Measurements from ENCODE around the gene SH3GL1. TPM values are rescaled to one million over a fixed set of nuclear protein-coding genes. Genes with fewer than 3 reads are reported as not detected.

Gene SH3GL1
- polyA plus RNA-seq, 1 of the 3 experiments (the other 2 are of a cell fraction), result 82.8 TPM

- CTCF ChIA-PET, result interaction anchor here (1.0 to 9.7 kb wide), 5 partner anchors 10 to 88 kb away, joined by 3 to 130 read pairs (median 41); partner anchors contain the start of genes MPND and SH3GL1
- no peak overlapping the region for H2AFZ ChIP-seq (ENCODE audit: low read depth)
- H3K4me2 ChIP-seq, result no peak overlapping the region
Measured at GRCh38 chr19:4354897-4355296, 45.5 kb downstream of the SH3GL1 start.

More at GRCh38 chr19:4354897-4355296, 45.5 kb downstream of the SH3GL1 start:
- H3K9me2 ChIP-seq, result no peaks in the 10 kb centered on the region
- no peak overlapping the region for H3K4me3 ChIP-seq (ENCODE audit: low read depth in 2 of 2, low read length in 1 of 2)
- H3K36me3 ChIP-seq (replicated peaks in 1 of 2; ENCODE audit: control insufficient read depth in 1 of 2, insufficient read depth in 2 of 2, low read length in 1 of 2), result peaks cover 3 to 18% of the 10 kb centered on the region in 2 experiments
- no peaks in the 10 kb centered on the region for H3K4me1 ChIP-seq (ENCODE audit: control insufficient read depth in 1 of 2, insufficient read depth in 2 of 2, low read depth in 1 of 2, low read length in 1 of 2)
- TF ChIP-seq USF2 (IDR thresholded peaks at IDR 0.05; ENCODE audit: borderline replicate concordance, low read depth, low read length) (no peak), NFIC (IDR thresholded peaks at IDR 0.05; ENCODE audit: borderline replicate concordance) (no peak), TAF1 (IDR thresholded peaks at IDR 0.05; ENCODE audit: borderline replicate concordance, low read depth, low read length) (no peak), RXRA (IDR thresholded peaks at IDR 0.05; ENCODE audit: borderline replicate concordance, low read depth) (no peak), REST (IDR thresholded peaks at IDR 0.05; ENCODE audit: low read depth, low read length) (no peak), RAD21 (IDR thresholded peaks at IDR 0.05; ENCODE audit: low read length) (no peak), FOXM1 (IDR thresholded peaks at IDR 0.05; ENCODE audit: low read depth) (no peak), MEF2A (IDR thresholded peaks at IDR 0.05; ENCODE audit: borderline replicate concordance, low read depth) (no peak), IRF3 (IDR thresholded peaks at IDR 0.05; ENCODE audit: low read depth, low read length) (no peak), EZH2phosphoT487 (IDR thresholded peaks at IDR 0.05; ENCODE audit: borderline replicate concordance, low read depth) (no peak), RFX5 (IDR thresholded peaks at IDR 0.05; ENCODE audit: low read length) (no peak), TEAD4 (IDR thresholded peaks at IDR 0.05; ENCODE audit: borderline replicate concordance, insufficient read depth) (no peak), ELF1 (IDR thresholded peaks at IDR 0.05) (no peak), GABPA (IDR thresholded peaks at IDR 0.05; ENCODE audit: low read depth) (no peak), SMC3 (IDR thresholded peaks at IDR 0.05; ENCODE audit: low read depth, low read length) (no peak), EP300 (IDR thresholded peaks at IDR 0.05; ENCODE audit: borderline replicate concordance in 1 of 2, low read depth in 1 of 2, low read length in 1 of 2) (no peak)
- TF ChIP-seq, protein P1, sequence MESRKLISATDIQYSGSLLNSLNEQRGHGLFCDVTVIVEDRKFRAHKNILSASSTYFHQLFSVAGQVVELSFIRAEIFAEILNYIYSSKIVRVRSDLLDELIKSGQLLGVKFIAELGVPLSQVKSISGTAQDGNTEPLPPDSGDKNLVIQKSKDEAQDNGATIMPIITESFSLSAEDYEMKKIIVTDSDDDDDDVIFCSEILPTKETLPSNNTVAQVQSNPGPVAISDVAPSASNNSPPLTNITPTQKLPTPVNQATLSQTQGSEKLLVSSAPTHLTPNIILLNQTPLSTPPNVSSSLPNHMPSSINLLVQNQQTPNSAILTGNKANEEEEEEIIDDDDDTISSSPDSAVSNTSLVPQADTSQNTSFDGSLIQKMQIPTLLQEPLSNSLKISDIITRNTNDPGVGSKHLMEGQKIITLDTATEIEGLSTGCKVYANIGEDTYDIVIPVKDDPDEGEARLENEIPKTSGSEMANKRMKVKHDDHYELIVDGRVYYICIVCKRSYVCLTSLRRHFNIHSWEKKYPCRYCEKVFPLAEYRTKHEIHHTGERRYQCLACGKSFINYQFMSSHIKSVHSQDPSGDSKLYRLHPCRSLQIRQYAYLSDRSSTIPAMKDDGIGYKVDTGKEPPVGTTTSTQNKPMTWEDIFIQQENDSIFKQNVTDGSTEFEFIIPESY (IDR thresholded peaks at IDR 0.05; ENCODE audit: borderline replicate concordance, low read depth), result no peak
- TF ChIP-seq, protein P2, sequence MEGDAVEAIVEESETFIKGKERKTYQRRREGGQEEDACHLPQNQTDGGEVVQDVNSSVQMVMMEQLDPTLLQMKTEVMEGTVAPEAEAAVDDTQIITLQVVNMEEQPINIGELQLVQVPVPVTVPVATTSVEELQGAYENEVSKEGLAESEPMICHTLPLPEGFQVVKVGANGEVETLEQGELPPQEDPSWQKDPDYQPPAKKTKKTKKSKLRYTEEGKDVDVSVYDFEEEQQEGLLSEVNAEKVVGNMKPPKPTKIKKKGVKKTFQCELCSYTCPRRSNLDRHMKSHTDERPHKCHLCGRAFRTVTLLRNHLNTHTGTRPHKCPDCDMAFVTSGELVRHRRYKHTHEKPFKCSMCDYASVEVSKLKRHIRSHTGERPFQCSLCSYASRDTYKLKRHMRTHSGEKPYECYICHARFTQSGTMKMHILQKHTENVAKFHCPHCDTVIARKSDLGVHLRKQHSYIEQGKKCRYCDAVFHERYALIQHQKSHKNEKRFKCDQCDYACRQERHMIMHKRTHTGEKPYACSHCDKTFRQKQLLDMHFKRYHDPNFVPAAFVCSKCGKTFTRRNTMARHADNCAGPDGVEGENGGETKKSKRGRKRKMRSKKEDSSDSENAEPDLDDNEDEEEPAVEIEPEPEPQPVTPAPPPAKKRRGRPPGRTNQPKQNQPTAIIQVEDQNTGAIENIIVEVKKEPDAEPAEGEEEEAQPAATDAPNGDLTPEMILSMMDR (IDR thresholded peaks at IDR 0.05), result no peak
- no peaks in the 10 kb centered on the region for H3K79me2 ChIP-seq (ENCODE audit: insufficient read depth)
- DNase-seq, result no peak
- H3K27me3 ChIP-seq (ENCODE audit: insufficient read depth), result no peaks in the 10 kb centered on the region
- POLR2A ChIA-PET, result no interaction called here
- no peaks in the 10 kb centered on the region for H4K20me1 ChIP-seq (ENCODE audit: insufficient read depth)
- peaks cover 14% of the 10 kb centered on the region for H3F3A ChIP-seq (replicated peaks; ENCODE audit: insufficient read depth)
- no peaks in the 10 kb centered on the region for H3K9me3 ChIP-seq
- H3K9ac ChIP-seq, result no peak overlapping the region
- H3K27ac ChIP-seq (ENCODE audit: low read depth in 2 of 2, low read length in 1 of 2), result no peak overlapping the region
- WGBS (ENCODE audit: low lambda C conversion rate), result 96% methylated on average over 3 of the region's 17 CpGs
